ENCODE data around the gene PHF2.
A peak's percentile ranks its signal among the peaks of the same experiment; 100 is the strongest.
"Not testable (repeated sequence)": the region's sequence is repeated elsewhere in the genome, so short reads cannot be mapped to it uniquely, and the experiment has no call there.

Gene PHF2

DNA sequence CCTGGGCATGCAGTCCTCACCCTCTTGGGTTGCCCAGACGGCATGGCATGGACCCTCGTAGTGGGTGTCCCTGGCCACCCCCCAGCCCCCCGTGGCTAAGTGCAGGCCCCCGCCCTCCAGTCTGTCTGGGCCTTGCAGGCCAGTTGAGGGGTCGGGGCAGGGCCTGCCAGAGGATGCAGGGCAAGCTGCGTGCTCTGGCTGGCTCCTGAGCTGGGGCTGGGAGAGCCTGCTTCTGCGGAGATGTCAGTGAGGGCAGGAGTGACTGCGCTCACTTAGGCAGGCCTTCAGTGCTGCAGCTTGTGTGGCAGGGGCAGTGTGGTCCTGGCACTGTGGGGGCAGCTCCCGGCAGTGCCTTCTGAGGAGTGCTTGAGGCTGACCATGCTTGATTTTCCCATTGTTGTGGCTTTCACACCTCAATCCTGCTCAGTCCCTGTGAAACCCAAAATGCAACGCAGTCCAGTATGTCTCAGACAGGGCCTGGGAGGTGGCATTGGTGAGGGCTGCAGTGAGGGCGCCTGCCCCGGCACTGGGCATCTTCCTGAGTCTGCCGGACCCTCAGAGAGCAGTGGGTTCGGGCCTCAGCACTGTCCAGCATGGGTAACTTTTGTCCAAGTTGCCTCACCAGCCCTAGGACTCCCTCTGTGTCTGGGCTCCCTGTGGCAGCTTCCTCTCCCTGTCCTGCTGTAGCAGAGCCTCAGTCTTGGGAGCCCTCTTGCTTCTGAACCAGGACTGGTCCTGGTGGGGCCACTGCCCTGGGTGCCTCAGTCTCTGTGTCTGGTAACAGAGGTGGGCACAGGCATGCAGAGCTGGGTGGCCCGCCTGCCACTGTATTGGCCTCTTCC is 93.0 kb downstream of the PHF2 start:
- DNase-seq, result no peak

- DNase-seq, result no peak
These were observed 93.5 kb downstream of the PHF2 start for GRCh38 chr9:93669958-93670207.

DNA sequence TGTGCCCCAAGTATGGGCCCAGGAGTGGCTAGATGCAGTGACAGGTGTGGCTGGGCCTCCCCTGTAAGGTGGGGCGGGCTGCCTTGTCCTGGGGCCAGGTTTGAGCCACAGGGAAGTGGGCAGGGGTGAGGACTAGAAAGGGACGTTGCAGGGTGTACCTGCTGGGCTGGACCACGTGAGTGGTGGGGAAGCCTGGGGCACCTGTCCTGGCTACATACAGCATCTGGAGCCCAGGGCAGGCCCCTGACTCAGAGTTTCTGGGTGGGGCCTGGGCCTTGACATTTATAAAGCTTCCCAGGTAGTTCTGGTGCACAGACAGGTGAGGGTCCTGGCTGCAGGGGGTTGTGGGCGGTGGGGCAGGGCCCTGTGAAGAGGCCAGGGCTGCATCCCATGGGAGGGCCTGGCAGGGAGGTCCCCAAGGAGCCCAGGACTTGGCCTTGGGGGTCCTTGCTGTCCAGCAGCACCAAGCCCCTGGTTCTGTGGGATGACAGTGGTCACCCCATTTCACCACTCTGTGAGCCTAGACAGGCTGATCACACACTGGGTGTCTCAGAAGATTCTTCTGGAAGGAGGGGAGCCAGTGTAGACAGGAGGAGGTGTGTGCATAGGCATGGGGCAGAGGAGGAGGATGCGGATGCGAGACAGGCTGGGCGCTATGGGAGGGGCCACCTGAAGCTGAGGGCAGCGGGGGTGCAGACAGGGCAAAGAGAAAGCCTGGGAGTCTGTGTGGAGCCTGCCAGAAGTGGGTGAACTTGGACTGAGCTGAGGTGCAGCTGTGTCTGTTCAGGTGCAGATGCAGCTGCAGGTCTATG is 94.0 kb downstream of the PHF2 start:
- peak; percentile 13 for DNase-seq

DNA sequence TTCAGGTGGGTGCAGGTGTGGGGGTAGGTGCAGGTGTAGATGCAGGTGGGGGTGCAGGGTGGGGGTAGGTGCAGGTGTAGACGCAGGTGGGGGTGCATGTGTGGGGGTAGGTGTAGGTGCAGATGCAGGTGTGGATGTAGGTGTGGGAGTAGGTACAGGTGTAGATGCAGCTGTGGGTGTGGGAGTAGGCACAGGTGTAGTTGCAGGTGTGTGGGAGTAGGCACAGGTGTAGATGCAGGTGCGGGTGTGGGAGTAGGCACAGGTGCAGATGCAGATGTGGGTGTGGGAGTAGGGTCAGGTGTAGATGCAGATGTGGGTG is 94.6 kb downstream of the PHF2 start:
- DNase-seq, result no peak

DNA sequence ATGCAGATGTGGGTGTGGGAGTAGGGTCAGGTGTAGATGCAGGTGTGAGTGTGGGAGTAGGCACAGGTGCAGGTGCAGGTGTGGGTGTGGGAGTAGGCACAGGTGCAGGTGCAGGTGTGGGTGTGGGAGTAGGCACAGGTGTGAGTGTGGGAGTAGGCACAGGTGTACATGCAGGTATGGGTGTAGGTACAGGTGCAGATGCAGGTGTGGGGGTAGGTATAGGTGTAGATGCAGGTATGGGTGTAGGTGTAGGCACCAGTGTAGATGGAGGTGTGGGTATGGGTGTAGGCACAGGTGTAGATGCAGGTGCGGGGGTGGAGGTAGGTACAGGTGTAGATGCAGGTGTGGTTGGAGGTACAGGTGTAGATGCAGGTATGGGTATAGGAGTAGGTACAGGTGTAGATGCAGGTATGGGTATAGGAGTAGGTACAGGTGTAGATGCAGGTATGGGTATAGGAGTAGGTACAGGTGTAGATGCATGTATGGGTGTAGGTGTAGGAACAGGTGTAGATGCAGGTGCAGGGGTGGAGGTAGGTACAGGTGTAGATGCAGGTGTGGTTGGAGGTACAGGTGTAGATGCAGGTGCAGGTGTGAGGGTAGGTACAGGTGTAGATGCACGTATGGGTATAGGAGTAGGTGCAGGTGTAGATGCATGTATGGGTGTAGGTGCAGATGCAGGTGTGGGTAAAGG is 96.1 kb downstream of the PHF2 start:
- DNase-seq, result not testable (repeated sequence)

GRCh38 chr9:93673021-93673838 is 96.8 kb downstream of the PHF2 start:
- no peak for DNase-seq

DNA sequence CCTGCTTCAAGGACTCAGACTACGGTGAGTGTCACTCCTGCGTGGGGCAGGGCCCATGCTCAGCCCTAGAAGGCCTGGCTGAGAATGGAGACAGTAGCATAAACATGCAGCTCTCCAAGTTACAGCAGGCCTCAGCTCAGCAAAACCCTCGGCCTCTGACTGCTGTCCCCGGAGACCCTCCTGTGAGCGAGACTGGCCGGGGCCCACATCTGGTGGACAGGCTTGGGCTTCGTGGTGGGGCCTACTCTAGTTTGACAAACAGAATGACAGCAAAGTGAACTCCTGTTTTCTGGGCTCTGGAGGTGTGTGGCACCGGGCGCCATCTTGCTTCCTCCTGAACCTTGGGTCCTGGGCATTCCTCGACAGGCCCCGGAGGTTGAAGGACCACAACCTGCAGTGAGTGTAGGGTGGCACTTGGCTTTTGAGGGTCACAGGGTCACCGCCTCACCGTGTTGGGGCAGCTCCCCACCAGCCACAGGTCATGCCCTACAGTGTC is 97.5 kb downstream of the PHF2 start:
- DNase-seq, result no peak

DNA sequence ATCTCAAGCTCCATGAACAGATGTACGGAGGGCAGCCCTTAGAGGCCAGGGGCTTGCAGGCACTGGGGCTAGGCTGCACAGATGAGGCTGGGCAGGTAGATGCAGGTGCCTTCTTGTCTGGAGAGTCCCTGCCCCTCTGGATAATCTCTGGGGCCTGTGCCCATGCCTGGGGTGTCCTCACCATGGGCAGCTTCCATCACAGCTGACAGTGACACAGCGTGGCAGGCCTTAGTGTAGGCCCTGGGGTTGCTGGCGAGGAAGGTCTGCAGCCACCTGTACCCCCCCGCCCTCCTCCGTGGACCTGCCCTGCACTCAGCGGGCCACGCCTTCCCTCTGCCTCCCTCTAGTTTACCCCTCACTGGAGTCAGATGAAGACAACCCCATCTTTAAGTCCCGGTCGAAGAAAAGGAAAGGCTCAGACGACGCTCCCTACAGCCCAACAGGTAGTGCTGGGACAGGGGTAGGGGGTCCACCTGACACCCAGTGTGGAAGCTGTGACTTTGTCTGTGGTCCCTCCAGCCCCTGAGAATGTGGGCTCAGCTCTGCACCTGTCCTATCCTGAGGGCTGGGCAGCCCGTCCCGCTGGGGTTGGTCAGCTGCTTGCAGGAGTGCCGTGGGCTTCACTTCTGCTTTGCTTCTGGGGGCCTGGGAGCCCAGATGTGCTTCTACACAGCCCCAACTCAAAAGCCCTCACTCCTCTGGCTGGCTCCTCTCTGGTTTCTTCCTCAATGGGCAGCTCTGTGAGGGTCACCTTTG is 98.4 kb downstream of the PHF2 start:
- DNase-seq, result no peak

- DNase-seq, result no peak
These were observed 99.2 kb downstream of the PHF2 start for GRCh38 chr9:93675336-93676150.

DNA sequence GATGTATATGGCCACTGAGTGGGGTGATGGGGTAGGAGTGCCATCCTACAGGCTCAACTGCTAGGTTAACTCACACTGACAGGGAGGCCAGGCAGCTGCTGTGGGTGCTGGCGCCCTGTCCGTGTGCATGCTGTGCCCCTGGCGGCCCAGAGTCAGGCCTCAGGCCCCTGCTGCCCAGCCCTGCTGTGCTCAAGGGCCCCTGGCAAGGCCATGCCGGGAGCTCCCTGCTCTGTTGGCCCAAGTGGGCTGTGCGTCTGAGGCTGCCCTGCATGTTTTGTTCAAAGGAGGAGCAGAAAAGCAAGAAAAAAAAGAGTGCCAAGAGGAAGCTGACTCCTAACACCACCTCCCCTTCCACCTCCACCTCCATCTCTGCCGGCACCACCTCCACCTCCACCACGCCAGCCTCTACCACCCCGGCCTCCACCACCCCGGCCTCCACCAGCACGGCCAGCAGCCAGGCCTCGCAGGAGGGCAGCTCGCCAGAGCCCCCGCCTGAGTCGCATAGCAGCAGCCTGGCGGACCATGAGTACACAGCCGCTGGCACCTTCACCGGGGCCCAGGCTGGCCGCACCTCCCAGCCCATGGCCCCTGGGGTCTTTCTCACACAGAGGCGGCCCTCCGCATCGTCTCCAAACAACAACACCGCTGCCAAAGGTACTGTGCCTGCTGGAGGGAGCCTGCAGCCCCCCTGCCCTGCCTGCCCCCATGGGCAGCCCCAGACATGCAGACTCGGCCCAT is 100.1 kb downstream of the PHF2 start:
- no peak for DNase-seq

DNA sequence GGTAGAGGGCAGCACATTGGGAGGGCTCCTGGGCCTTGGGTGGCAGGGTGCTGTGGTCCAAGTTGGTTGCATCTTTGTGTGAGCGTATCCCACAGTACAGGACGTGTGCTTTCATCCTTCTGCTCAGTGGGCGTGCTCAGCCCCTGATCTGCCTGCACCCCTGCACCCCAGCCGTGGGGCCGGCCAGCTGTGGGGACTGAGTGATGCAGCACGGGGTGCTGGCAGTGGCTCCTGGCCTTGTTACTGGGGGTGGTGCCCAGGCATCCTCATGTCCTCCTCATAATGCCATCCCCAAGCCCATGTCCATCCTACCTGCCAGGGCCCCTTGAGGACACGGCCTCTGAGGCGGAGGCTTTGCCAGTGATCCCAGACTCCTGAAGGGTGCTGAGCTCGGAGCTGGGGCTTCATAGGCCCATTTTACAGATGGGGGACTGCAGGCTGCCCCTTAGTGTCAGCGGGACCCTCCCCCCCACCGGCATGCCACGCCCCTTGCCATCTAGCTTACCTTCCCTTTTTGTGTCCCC is 100.7 kb downstream of the PHF2 start:
- no peak for DNase-seq

DNA sequence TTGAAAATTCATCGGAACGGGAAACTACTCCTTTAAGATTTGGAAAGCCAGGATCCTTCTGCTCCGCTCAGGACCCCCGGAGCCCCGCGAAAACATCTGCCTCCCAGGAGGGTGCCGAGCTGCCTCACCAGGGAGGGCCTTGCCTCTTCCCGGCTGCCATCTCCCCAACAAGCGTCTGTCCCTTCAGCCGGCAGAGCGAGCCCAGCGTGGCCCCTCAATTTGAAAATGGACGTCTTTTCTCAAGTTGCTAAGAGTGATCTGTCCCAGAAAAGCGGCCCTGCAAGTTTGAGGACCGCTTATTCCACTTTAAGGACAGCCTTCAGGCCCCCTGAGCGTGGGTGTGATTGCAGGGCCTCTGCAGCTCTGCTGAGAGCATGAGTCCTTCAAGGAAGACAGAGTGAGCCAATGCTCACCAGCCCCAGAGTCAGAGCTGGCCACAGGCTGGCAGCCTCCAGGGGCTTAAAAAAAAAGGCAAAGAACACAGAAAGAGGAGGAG is 101.3 kb downstream of the PHF2 start:
- DNase-seq, result no peak

- no peak for DNase-seq
These were observed 102.0 kb downstream of the PHF2 start for GRCh38 chr9:93678199-93679019.

DNA sequence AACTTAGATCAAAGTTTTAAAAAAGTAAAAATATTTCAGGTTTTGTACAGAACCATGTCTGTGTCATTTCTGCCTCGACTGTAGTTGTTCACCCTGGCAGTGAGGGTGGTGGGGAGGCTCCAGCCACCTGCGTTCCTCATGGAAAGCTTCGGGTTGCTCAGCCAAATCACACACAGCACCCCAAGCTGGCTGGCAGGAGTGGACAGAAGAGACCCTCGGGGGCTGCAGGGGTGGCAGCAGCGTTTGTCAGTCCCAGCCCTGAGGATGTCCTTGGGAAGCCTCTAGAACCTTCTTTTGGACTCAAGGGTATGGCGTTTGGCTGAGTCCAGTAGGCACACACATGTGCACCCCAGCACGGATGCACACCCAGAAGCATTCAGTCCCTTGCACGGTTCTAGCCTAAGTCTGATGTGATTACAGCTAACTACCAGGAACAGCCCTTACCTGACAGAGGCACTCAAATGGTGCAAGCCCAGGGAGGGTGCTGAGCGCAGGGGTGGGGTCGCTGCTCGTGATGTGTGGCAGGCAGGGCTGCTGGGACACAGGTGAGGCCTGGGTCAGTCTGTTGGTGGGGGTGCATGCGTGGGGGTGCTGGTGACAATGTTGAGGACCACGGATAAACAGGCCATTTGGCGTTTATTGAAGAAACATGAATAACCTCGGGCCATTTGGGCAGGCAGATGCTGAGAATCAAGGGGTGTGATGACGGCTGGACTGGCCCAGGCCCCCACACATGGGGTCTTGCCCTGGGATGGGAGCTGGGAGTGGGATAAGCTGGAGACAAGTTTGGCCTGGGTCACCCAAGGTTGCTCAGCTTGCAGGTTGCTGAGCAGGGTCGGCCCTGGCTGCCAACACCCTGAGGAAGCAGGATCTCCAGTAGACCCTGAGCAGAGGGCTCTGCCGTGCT is 103.4 kb downstream of the PHF2 start:
- no peak for DNase-seq

- DNase-seq, result no peak
These were observed 104.3 kb downstream of the PHF2 start for GRCh38 chr9:93680443-93681268.

DNA sequence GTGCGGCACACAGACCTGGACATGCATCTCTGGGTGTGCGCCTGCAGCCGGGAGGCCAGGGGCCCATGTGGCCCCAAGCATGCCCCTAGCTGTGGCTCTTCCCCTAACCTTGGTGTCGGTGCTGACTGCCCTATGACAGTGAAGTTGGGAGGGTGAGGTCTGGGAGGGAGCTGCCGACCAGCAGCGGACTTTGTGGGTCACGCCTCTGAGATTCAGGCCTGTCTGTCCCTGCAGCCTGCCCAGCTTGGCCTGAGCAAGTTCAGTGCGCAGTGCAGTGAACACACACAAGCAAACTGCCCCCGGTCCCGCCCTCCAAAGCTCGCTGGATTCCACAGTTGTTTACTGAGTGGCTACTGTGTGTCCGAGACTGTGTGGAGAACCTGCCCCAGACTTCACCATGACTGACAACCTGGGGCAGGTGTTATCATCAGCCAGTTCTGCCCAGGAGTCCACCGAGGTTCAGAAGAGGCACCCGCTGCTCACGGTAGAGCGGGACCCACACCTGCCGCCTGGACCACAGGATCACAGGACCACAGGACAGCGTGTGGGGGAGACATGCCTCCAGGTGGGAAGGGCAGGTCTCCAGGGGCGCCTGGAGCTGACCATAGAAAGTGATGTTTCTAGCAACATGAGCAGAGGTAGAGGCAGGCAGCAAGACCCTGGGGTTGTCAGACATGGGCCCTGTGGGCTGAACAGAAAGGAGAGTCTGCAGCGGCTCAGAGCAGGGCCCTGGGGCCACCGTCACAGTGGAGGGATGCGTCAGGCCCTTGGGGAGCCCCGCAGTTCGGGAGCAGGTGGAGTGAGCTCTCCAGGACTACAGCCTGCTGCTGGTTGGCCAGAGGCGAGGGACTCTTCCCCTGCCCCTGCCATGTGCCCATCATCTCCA is 105.1 kb downstream of the PHF2 start:
- no peak for DNase-seq

Data from fibroblast of skin of right quadriceps (primary cell).